GM23338 (cell line): Measurements from ENCODE around the gene KCNJ8. TPM values are rescaled to one million over a fixed set of nuclear protein-coding genes. Genes with fewer than 3 reads are reported as not detected.
"Not testable (repeated sequence)": the region's sequence is repeated elsewhere in the genome, so short reads cannot be mapped to it uniquely, and the experiment has no call there.

Source experiments
- ATAC-seq: fragments of 200-7000 bp; cut with Tn5 transposase; 3 replicates; pipeline ENCODE4 v1.9.1; 2020
- DNase-seq: peaks from one replicate; pipeline ENCODE4 v3.0.0-alpha.2; 2015; ENCODE audit warnings: low spot score
- H2AFZ ChIP-seq: fragments of 200-600 bp; sonication (generic); 2 replicates; pipeline ENCODE4 v1.8.0; 2016; ENCODE audit warnings: antibody characterized with exemption, mild to moderate bottlenecking, moderate library complexity
- H3F3A ChIP-seq: fragments of 200-600 bp; sonication (generic); replicated peaks from 2 replicates; pipeline ENCODE4 v1.8.0; 2017; ENCODE audit warnings: antibody characterized with exemption, mixed run types, low read depth
- H3K27ac ChIP-seq: fragments of 200-600 bp; sonication (generic); 2 replicates; pipeline ENCODE4 v1.6.1; 2016; ENCODE audit warnings: low read depth
- H3K27me3 ChIP-seq: fragments of 200-600 bp; sonication (generic); 2 replicates; pipeline ENCODE4 v1.8.0; 2016; ENCODE audit warnings: mild to moderate bottlenecking, mixed run types, moderate library complexity; ENCODE audit not compliant: insufficient read depth
- H3K36me3 ChIP-seq: fragments of 200-600 bp; sonication (generic); 2 replicates; pipeline ENCODE4 v1.8.0; 2016; ENCODE audit warnings: mild to moderate bottlenecking; ENCODE audit not compliant: insufficient read depth
- H3K4me1 ChIP-seq: fragments of 200-600 bp; sonication (generic); 2 replicates; pipeline ENCODE4 v1.8.0; 2016; ENCODE audit warnings: mild to moderate bottlenecking, moderate library complexity; ENCODE audit not compliant: insufficient read depth
- H3K4me2 ChIP-seq: fragments of 200-600 bp; sonication (generic); 2 replicates; pipeline ENCODE4 v1.7.1; 2017; ENCODE audit warnings: mixed run types
- H3K4me3 ChIP-seq: fragments of 200-600 bp; sonication (generic); 2 replicates; pipeline ENCODE4 v1.6.1; 2016; ENCODE audit warnings: mixed run types
- H3K79me2 ChIP-seq: fragments of 200-600 bp; sonication (generic); replicated peaks from 2 replicates; pipeline ENCODE4 v1.8.0; 2017; ENCODE audit warnings: mild to moderate bottlenecking; ENCODE audit not compliant: insufficient read depth
- H3K9me2 ChIP-seq: fragments of 200-600 bp; sonication (generic); 2 replicates; pipeline ENCODE4 v1.8.0; 2017; ENCODE audit not compliant: insufficient read depth
- H4K20me1 ChIP-seq: fragments of 200-600 bp; sonication (generic); replicated peaks from 2 replicates; pipeline ENCODE4 v1.8.0; 2017; ENCODE audit warnings: mild to moderate bottlenecking; ENCODE audit not compliant: insufficient read depth
- H3K27ac Mint-ChIP-seq: 2 replicates; pipeline ENCODE4 v1.8.0; 2020; ENCODE audit warnings: inconsistent platforms, mild to moderate bottlenecking, moderate library complexity, mixed read lengths
- H3K27me3 Mint-ChIP-seq: 3 replicates; pipeline ENCODE4 v1.8.0; 2022; ENCODE audit warnings: low read depth, mild to moderate bottlenecking, moderate library complexity, mixed read lengths, inconsistent platforms; ENCODE audit not compliant: insufficient read depth, poor library complexity
- H3K36me3 Mint-ChIP-seq: 3 replicates; pipeline ENCODE4 v1.8.0; 2021; ENCODE audit warnings: low read depth, mild to moderate bottlenecking, inconsistent platforms, moderate library complexity, mixed read lengths
- H3K4me1 Mint-ChIP-seq: 3 replicates; pipeline ENCODE4 v1.8.0; 2020; ENCODE audit warnings: mild to moderate bottlenecking, inconsistent platforms, mixed read lengths
- H3K4me3 Mint-ChIP-seq: 3 replicates; pipeline ENCODE4 v1.8.0; 2021; ENCODE audit warnings: moderate library complexity, mild to moderate bottlenecking, inconsistent platforms, mixed read lengths
- H3K9me3 Mint-ChIP-seq: 3 replicates; pipeline ENCODE4 v1.8.0; 2020; ENCODE audit warnings: moderate library complexity, mild to moderate bottlenecking, inconsistent platforms, mixed read lengths
- CREB1 ChIP-seq: fragments of 250-450 bp; sonication (Bioruptor Pico); IDR thresholded peaks from 2 replicates; pipeline ENCODE4 v1.5.0; 2020; ENCODE audit warnings: low read depth, mild to moderate bottlenecking, moderate library complexity
- CTCF ChIP-seq, 2 experiments: fragments of 200-600 bp in 1 of 2; sonication (generic) in 1 of 2; conservative IDR thresholded peaks; 2 replicates each; pipeline versions ENCODE4 v1.5.1 to v1.6.1; 2016 to 2017; ENCODE audit warnings: antibody characterized with exemption in 2 of 2, low read depth in 2 of 2, mild to moderate bottlenecking in 2 of 2, moderate library complexity in 1 of 2
- ETS1 ChIP-seq: IDR thresholded peaks from 2 replicates; pipeline ENCODE4 v1.6.1; 2016; ENCODE audit warnings: antibody characterized with exemption
- EZH2 ChIP-seq: fragments of 200-600 bp; sonication (generic); IDR thresholded peaks from one replicate; pipeline ENCODE4 v1.8.0; 2017; ENCODE audit warnings: antibody characterized with exemption, mild to moderate bottlenecking, low read depth; ENCODE audit not compliant: unreplicated experiment
- JUNB ChIP-seq: IDR thresholded peaks from one replicate; pipeline ENCODE4 v1.6.1; 2016; ENCODE audit warnings: antibody characterized with exemption; ENCODE audit not compliant: unreplicated experiment
- NANOG ChIP-seq: IDR thresholded peaks from 2 replicates; pipeline ENCODE4 v1.6.1; 2016; ENCODE audit warnings: antibody characterized with exemption, borderline replicate concordance
- POLR2AphosphoS5 ChIP-seq: IDR thresholded peaks from 2 replicates; pipeline ENCODE4 v1.6.1; 2016; ENCODE audit warnings: antibody characterized with exemption, low read depth
- REST ChIP-seq: IDR thresholded peaks from one replicate; pipeline ENCODE4 v1.6.1; 2018; ENCODE audit warnings: antibody characterized with exemption; ENCODE audit not compliant: unreplicated experiment
- STAT1 ChIP-seq: IDR thresholded peaks from one replicate; pipeline ENCODE4 v1.6.1; 2016; ENCODE audit warnings: antibody characterized with exemption; ENCODE audit not compliant: unreplicated experiment
- ZNF331 ChIP-seq: fragments of 250-450 bp; sonication (Bioruptor Pico); IDR thresholded peaks from 2 replicates; pipeline ENCODE4 v1.5.0; 2020; ENCODE audit warnings: low read depth, mild to moderate bottlenecking, moderate library complexity
- polyA plus RNA-seq: library from polyadenylated mRNA; unstranded; fragments of >200 nt; fragmentation: Nextera tagmentation; extraction: Ambion mirVana; gene quantifications from 2 replicates; pipeline ENCODE4 v1.2.1, GENCODE V29; 2016
- total RNA-seq: library from RNA; depleted of rRNA; stranded (reverse); fragments of >200 nt; shearing (Covaris generic); gene quantifications from 2 replicates; pipeline ENCODE4 v1.2.3, GENCODE V29; 2014

The KCNJ8 gene
- total and polyA plus RNA-seq, 2 experiments from 2014 or later = 0.82 to 0.87 TPM

- TF ChIP-seq REST = no peak
- TF ChIP-seq CREB1 = no peak
- no peak for TF ChIP-seq POLR2AphosphoS5
- no peak for TF ChIP-seq STAT1
- no peak for TF ChIP-seq JUNB
- no peak for TF ChIP-seq EZH2
- TF ChIP-seq CTCF (conservative IDR thresholded peaks at IDR 0.05; ENCODE audit: low read depth in 2 of 2) = no peak
Observed at GRCh38 chr12:21813125-21813524, 38.6 kb upstream of the KCNJ8 start (continued).

GRCh38 chr12:21812340-21812739, 37.8 kb upstream of the KCNJ8 start:
- H3K4me1 Mint-ChIP-seq, H2AFZ ChIP-seq, H3K4me2 ChIP-seq, H3K79me2 ChIP-seq, DNase-seq, H3K9me3 Mint-ChIP-seq, H3K27ac ChIP-seq, H3K4me3 ChIP-seq, H3K36me3 ChIP-seq, H3F3A ChIP-seq, ATAC-seq, H3K9me2 ChIP-seq, H3K27me3 Mint-ChIP-seq, H3K27ac Mint-ChIP-seq, H3K4me1 ChIP-seq, H3K36me3 Mint-ChIP-seq, H4K20me1 ChIP-seq, H3K4me3 Mint-ChIP-seq, H3K27me3 ChIP-seq: not testable (repeated sequence)

GRCh38 chr12:21809100-21809499, 34.6 kb upstream of the KCNJ8 start:
- no peaks in the 10 kb centered on the region for H3K27me3 ChIP-seq
- no peaks in the 10 kb centered on the region for H3K36me3 Mint-ChIP-seq
- H2AFZ ChIP-seq = no peak overlapping the region
- no peaks in the 10 kb centered on the region for H3K79me2 ChIP-seq
- no peaks in the 10 kb centered on the region for H4K20me1 ChIP-seq
- H3K27ac ChIP-seq = no peak overlapping the region
- H3K9me2 ChIP-seq = no peaks in the 10 kb centered on the region
- H3K36me3 ChIP-seq = no peaks in the 10 kb centered on the region
- H3K27ac Mint-ChIP-seq = no peak overlapping the region
- no peak overlapping the region for H3K4me2 ChIP-seq
- H3K27me3 Mint-ChIP-seq = peaks cover 2% of the 10 kb centered on the region
- DNase-seq (no peak), ATAC-seq (no peak)
- no peak overlapping the region for H3K4me3 ChIP-seq
- H3F3A ChIP-seq = no peaks in the 10 kb centered on the region
- no peaks in the 10 kb centered on the region for H3K9me3 Mint-ChIP-seq
- H3K4me3 Mint-ChIP-seq = no peak overlapping the region
- no peaks in the 10 kb centered on the region for H3K4me1 Mint-ChIP-seq
- no peaks in the 10 kb centered on the region for H3K4me1 ChIP-seq
- TF ChIP-seq ZNF331 (CRISPR knock-in tag) (no peak), STAT1 (no peak), REST (no peak), ETS1 (no peak), NANOG (no peak), POLR2AphosphoS5 (no peak)
